Left ventricle myocardium inferior (tissue), 1 donor: ENCODE measurements around the gene ERC1. TPM values are rescaled to one million over a fixed set of nuclear protein-coding genes. Genes with fewer than 3 reads are reported as not detected.

Source experiments
- DNase-seq: peaks from one replicate; pipeline ENCODE4 v3.0.0-alpha.2; 2020
- H3K27ac ChIP-seq: fragments of 200-600 bp; replicated peaks from 2 replicates; pipeline ENCODE4 v1.8.0; 2021
- H3K27me3 ChIP-seq: fragments of 200-600 bp; 2 replicates; pipeline ENCODE4 v1.8.0; 2021; ENCODE audit warnings: low read depth
- H3K36me3 ChIP-seq: fragments of 200-600 bp; 2 replicates; pipeline ENCODE4 v1.8.0; 2021
- H3K4me1 ChIP-seq: fragments of 200-600 bp; 2 replicates; pipeline ENCODE4 v1.8.0; 2021
- H3K4me3 ChIP-seq: fragments of 200-600 bp; 2 replicates; pipeline ENCODE4 v1.8.0; 2021; ENCODE audit warnings: mild to moderate bottlenecking, moderate library complexity
- H3K9me3 ChIP-seq: fragments of 200-600 bp; replicated peaks from 2 replicates; pipeline ENCODE4 v1.8.0; 2021
- intact Hi-C: fragments of 100-400 bp; cut with micrococcal nuclease; formaldehyde crosslinking; loops from one replicate; pipeline ENCODE4 v1.11.0; 2022
- total RNA-seq: library from RNA; stranded (reverse); fragmentation: NEBNext Ultra II Directional; extraction: Animal tissue kit (Norgen Biotek cat#: 25700); gene quantifications from one replicate; pipeline ENCODE4 v1.2.1, GENCODE V29; 2021
- TF ChIP-seq, protein P1 (sequence below): fragments of 200-600 bp; IDR thresholded peaks from 2 replicates; pipeline ENCODE4 v1.8.0; 2021; ENCODE audit warnings: antibody characterized with exemption, mild to moderate bottlenecking, borderline replicate concordance
- donor health status: DM: no; HTN: yes; CAD: no; lungs with severe emphysema.

Gene ERC1
- total RNA-seq, 1 donor from 2014 or later = 50.8 TPM

GRCh38 chr12:1494856-1495255 is 503.8 kb downstream of the ERC1 start:
- Histone ChIP-seq H3K4me1 (peaks cover 11% of the 10 kb centered on the region), H3K9me3 (no peaks in the 10 kb centered on the region), H3K27ac (no peak overlapping the region), H3K4me3 (no peak overlapping the region), H3K36me3 (peaks cover 29% of the 10 kb centered on the region), H3K27me3 (no peaks in the 10 kb centered on the region)
- intact Hi-C loops = no loop called here
- TF ChIP-seq, protein P1, sequence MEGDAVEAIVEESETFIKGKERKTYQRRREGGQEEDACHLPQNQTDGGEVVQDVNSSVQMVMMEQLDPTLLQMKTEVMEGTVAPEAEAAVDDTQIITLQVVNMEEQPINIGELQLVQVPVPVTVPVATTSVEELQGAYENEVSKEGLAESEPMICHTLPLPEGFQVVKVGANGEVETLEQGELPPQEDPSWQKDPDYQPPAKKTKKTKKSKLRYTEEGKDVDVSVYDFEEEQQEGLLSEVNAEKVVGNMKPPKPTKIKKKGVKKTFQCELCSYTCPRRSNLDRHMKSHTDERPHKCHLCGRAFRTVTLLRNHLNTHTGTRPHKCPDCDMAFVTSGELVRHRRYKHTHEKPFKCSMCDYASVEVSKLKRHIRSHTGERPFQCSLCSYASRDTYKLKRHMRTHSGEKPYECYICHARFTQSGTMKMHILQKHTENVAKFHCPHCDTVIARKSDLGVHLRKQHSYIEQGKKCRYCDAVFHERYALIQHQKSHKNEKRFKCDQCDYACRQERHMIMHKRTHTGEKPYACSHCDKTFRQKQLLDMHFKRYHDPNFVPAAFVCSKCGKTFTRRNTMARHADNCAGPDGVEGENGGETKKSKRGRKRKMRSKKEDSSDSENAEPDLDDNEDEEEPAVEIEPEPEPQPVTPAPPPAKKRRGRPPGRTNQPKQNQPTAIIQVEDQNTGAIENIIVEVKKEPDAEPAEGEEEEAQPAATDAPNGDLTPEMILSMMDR = no peak
- DNase-seq = no peak

DNA sequence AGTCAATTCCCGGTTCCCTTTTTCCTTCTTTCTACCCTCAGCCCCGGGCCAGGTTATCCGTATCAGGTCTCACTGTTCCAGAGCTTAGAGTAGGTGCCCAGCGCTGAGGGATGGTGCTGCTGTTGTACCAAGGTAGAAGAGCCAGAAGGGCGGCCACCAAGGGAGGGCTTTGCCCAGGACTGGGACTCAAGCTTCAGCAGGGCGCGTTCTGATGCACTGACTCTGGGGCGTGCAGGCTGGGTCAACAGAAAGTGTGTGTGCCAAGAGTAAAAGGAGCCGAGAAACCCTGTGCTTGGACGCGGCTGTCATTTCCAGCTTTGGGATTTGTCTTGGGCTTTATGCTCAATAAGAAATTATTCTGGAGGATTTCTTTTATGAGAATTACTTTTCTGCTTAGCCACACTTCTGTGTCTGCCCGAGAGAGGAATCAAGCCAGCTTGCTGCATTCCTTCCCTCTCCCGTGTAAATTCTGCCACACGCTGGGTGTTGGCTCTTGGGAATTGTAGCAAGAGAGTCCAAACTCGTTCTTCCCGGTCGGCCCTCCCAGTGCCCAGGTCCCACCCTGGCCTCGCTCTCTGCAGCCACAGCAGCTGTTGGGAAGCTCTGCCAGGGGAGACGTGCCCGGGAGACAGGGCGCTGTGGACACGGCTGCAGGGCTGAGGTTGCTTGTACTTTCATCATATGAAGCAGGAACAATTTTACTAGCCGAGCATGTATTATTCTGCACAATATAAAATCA is 505.3 kb downstream of the ERC1 start:
- Histone ChIP-seq H3K27ac (no peak overlapping the region), H3K27me3 (no peaks in the 10 kb centered on the region), H3K4me1 (peaks cover 21% of the 10 kb centered on the region), H3K4me3 (peak overlapping the region; percentile 21), H3K36me3 (peaks cover 14% of the 10 kb centered on the region), H3K9me3 (no peaks in the 10 kb centered on the region)
- TF ChIP-seq, protein P1 = no peak
- intact Hi-C loops = no loop called here
- DNase-seq = no peak

- no peaks in the 10 kb centered on the region for H3K9me3 ChIP-seq
- H3K4me1 ChIP-seq = peaks cover 23% of the 10 kb centered on the region
- peaks cover 7% of the 10 kb centered on the region for H3K36me3 ChIP-seq
- H3K27ac ChIP-seq = no peak overlapping the region
- H3K4me3 ChIP-seq = no peak overlapping the region
- no peaks in the 10 kb centered on the region for H3K27me3 ChIP-seq
- intact Hi-C loops = no loop called here
- no peak for DNase-seq
- TF ChIP-seq, protein P1 = no peak
Observed at GRCh38 chr12:1497161-1497560, 506.1 kb downstream of the ERC1 start.

GRCh38 chr12:1498199-1498740 is 507.2 kb downstream of the ERC1 start:
- DNase-seq = no peak
- Histone ChIP-seq H3K27ac (no peak overlapping the region), H3K4me1 (peaks cover 31% of the 10 kb centered on the region), H3K27me3 (no peaks in the 10 kb centered on the region), H3K4me3 (no peak overlapping the region), H3K9me3 (no peaks in the 10 kb centered on the region), H3K36me3 (no peaks in the 10 kb centered on the region)
- TF ChIP-seq, protein P1 = no peak
- intact Hi-C loops = no loop called here

DNA sequence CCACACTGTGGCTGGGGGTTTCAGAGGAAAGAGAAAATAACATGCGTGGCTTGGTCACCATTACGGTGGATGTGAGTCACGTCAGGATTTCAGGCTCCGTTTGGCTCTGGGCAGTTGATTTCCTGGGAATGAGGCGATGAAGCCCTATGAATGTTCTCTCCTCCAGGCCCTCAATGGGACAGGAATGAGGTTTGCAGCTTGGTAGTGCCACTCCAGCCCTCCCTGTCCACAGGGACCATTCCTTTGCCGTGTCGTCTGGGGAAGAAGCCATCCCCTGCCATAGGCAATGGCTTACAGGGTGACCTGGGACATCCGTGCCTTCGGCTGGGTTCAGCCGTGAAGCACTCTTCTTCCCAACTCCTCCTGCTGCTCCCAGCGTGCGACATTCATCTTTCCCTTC is 508.3 kb downstream of the ERC1 start:
- Histone ChIP-seq H3K27me3 (no peaks in the 10 kb centered on the region), H3K27ac (no peak overlapping the region), H3K36me3 (no peaks in the 10 kb centered on the region), H3K9me3 (no peaks in the 10 kb centered on the region), H3K4me3 (no peak overlapping the region), H3K4me1 (peaks cover 31% of the 10 kb centered on the region)
- DNase-seq = no peak
- intact Hi-C loops = no loop called here
- TF ChIP-seq, protein P1 = no peak
